ENCODE data around the gene BEND6.

Gene BEND6, protein sequence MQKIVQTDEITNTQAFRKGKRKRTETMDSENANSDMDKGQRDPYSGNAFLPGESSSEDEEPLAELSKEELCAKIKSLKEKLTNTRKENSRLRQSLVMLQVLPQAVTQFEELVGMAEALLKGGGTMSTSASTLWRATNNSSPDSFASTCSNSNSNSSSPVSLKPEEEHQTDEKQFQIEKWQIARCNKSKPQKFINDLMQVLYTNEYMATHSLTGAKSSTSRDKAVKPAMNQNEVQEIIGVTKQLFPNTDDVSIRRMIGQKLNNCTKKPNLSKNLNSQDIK

DNA sequence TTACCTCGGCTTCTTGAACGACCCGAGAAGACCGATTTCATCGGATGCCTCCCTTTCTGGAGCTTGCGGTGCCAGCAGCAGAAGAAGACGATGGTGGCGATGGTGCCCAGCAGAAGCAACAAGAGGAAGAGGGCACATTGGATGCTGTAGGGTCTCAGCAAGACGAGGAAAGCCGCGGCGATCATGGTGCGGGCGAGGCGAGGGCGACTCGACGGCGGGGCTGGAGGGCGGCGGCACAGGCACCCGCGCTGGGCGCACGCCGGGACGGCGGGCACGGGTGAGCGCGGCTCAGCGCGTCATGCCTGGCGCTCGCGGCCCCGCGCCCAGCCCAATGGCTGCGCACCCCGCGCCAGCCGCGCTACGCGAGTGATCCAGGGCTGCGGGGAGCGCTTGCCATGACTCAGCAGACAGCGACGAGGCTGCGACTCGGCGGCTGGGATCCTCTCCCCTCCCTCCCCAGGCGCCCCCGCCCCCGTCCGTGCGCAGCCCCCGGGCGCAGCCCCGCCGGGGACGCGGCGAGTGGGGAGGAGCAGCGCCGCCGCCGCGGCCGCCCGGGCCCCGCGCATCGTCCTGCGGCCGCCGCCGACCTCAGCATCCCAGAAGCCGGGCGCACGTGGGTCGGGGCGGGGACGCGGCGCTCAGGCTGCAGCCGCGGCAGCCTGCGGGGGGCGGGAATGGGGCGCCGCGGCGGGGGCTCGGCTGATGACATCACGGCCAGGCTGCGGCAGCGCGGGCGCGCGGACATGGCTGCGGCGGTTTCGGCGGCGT is at the start of gene BEND6:
Gene BEND6 (plus strand): TSS at position 705 of the 768 bp plus-strand sequence. CDS start 26,704 bp downstream, outside the sequence.
- TF ChIP-seq, protein P1, sequence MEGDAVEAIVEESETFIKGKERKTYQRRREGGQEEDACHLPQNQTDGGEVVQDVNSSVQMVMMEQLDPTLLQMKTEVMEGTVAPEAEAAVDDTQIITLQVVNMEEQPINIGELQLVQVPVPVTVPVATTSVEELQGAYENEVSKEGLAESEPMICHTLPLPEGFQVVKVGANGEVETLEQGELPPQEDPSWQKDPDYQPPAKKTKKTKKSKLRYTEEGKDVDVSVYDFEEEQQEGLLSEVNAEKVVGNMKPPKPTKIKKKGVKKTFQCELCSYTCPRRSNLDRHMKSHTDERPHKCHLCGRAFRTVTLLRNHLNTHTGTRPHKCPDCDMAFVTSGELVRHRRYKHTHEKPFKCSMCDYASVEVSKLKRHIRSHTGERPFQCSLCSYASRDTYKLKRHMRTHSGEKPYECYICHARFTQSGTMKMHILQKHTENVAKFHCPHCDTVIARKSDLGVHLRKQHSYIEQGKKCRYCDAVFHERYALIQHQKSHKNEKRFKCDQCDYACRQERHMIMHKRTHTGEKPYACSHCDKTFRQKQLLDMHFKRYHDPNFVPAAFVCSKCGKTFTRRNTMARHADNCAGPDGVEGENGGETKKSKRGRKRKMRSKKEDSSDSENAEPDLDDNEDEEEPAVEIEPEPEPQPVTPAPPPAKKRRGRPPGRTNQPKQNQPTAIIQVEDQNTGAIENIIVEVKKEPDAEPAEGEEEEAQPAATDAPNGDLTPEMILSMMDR (IDR thresholded peaks at IDR 0.05; ENCODE audit: borderline replicate concordance, insufficient read depth, low read depth, low read length): no peak
- peak within 1 kb of the TSS; percentile 42 for H3K4me3 ChIP-seq (ENCODE audit: low read depth, low read length)

DNA sequence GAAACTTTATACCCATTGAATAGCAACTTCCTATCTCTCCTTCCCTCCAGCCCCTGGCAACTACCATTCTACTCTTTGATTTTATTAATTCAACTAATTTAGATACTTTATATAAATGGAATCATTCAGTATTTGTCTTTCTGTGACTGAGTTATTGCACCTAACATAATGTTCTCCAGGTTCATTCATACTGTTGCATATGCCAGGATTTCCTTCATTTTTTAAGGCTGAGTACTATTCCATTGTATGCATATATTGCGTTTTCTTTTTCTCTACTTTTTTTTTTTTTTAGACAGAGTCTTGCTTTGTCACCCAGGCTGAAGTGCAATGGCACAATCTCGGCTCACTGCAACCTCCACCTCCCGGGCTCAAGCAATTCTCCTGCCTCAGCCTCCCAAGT is 49.5 kb upstream of the BEND6 start:
- no peak overlapping the region for H3K4me3 ChIP-seq (ENCODE audit: low read depth, low read length)
- TF ChIP-seq, protein P1 (IDR thresholded peaks at IDR 0.05; ENCODE audit: borderline replicate concordance, insufficient read depth, low read depth, low read length): no peak

DNA sequence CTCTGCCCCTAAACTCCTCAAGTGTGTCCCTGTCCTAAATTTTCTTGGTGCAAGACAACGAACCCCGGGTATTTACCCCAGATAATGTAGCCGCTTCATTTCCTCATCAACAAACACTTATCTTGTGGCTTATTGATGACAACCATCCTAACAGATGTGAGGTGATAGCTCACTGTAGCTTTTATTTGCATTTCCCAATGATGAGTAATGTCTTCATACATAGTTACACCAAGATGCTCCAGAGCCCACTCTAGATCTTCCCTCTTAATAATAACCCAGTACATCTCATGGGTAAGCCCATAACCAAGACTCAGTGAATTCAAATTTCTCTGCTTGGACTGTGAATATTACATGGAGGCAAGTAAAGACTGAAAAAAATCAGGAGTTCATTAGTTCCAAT is 48.2 kb upstream of the BEND6 start:
- H3K4me3 ChIP-seq (ENCODE audit: low read depth, low read length): no peak overlapping the region
- TF ChIP-seq, protein P1 (IDR thresholded peaks at IDR 0.05; ENCODE audit: borderline replicate concordance, insufficient read depth, low read depth, low read length): no peak

DNA sequence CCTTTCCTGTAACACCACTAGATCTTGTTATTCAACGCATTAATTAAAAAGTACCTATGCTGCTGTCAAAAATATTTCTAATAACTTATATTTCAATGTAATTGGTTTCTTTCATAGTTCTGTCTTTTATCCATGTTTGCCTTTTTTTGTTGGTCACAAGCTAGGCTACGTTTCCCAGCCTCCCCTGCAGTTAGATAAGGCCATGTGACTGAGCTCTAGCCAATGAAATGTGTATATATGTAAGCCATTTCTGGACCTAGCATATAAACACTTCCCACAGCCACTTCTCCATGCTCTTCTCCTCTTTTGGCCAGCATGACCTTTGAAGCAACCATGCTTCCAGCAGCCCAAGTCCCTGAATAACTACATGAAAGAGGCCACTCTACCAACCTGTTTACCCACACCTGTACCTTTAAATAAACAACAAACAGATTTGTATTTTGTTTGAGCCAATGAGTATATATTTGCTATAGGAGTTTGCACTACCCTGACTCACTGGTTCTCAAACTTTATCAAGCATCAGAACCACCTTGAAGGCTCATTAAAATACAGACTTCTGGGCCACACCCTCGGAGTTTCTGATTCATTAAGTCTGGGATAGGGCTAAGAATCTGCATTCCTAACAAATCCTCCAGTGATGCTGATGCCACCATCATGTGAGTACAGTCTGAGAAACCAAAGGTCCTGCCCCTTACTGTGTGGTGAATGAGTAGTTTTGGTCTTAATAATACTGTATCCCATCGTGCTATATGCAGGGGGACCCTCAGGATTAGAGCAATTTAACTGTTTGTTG is 45.6 kb upstream of the BEND6 start:
- TF ChIP-seq, protein P1 (IDR thresholded peaks at IDR 0.05; ENCODE audit: borderline replicate concordance, insufficient read depth, low read depth, low read length): no peak
- no peak overlapping the region for H3K4me3 ChIP-seq (ENCODE audit: low read depth, low read length)

DNA sequence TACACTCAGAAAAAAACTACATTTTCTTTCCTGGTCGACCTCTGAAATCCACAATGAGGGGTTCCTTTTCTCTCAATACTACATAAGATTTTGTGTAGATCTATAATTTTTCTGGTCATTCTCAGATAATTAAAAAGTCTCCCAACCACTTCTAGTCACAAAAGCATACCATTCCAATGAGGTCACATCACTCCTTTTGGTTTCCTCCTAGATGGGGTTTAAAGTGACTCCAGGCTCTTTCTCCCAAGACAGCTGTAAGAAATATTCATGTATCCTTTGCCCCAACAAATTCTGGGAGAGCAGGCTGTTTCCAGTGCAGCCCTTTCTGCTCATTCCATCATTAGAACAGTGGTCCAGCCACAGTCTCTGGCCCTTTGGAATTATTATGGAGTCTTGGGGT is 43.1 kb upstream of the BEND6 start:
- TF ChIP-seq, protein P1 (IDR thresholded peaks at IDR 0.05; ENCODE audit: borderline replicate concordance, insufficient read depth, low read depth, low read length): no peak
- no peak overlapping the region for H3K4me3 ChIP-seq (ENCODE audit: low read depth, low read length)

DNA sequence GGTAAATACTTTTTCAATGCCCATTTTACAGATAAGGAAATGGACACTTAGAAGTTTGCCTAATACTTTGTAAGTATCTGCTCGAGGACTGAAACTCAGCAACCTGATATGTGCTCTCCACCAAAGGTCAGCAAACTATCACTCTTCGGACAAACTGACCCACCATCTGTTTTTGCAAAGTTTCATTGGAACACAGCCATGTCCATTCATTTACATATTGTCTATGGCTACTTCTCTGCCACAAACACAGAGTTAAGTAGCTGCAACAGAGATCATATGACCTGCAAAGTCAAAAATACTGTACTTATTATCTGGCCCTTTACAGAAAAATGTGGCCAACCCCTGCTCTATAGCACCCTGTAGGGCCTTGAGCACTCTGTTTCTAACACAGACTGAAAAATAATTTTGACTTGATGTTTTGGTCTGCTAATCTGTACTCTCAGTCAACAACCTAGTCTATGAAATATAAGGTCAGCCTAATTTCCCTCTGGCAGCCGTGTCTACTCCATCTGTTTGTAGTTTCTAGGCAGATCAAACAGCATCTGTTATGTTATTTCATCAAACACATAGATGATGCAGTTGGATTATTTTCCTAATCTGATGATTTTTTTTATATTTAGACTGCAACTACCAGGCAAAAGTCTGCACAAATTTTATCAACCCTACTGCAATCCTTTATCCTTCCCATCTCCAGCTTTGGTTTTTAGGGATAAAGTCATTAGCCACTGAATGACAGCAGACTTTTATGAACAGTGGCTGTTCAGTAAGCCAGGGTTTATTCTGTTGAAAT is 41.4 kb upstream of the BEND6 start:
- TF ChIP-seq, protein P1 (IDR thresholded peaks at IDR 0.05; ENCODE audit: borderline replicate concordance, insufficient read depth, low read depth, low read length): no peak
- no peak overlapping the region for H3K4me3 ChIP-seq (ENCODE audit: low read depth, low read length)
